Tibial nerve (tissue), 4 donors: Measurements from ENCODE around the gene NAPG. TPM values are rescaled to one million over a fixed set of nuclear protein-coding genes. Genes with fewer than 3 reads are reported as not detected.
A peak's percentile ranks its signal among the peaks of the same experiment; 100 is the strongest.

Source experiments
- DNase-seq, 2 donors: peaks; one replicate each; pipeline ENCODE4 v3.0.0-alpha.2; 2019; ENCODE audit warnings: low spot score in 2 of 2
- H3K27ac ChIP-seq, 4 donors: fragments of 200-600 bp; sonication (generic) in 3 of 4; one replicate each; pipeline ENCODE4 v1.5.1; 2017 to 2019; ENCODE audit warnings: mild to moderate bottlenecking in 1 of 4
- H3K27me3 ChIP-seq, 2 donors: fragments of 200-600 bp; sonication (generic) in 1 of 2; one replicate each; pipeline versions ENCODE4 v1.5.1 to v1.6.0; 2017 to 2019
- H3K36me3 ChIP-seq, 3 donors: fragments of 200-600 bp; sonication (generic); one replicate each; pipeline ENCODE4 v1.5.1; 2018 to 2019
- H3K4me1 ChIP-seq, 4 donors: fragments of 200-600 bp; sonication (generic) in 3 of 4; one replicate each; pipeline ENCODE4 v1.5.1; 2017 to 2019
- H3K4me3 ChIP-seq, 4 donors: fragments of 200-600 bp; sonication (generic) in 3 of 4; one replicate each; pipeline ENCODE4 v1.5.1; 2017 to 2019; ENCODE audit warnings: mild to moderate bottlenecking in 1 of 4, moderate library complexity in 1 of 4
- H3K9me3 ChIP-seq, 4 donors: fragments of 200-600 bp; sonication (generic) in 3 of 4; one replicate each; pipeline ENCODE4 v1.5.1; 2017 to 2019
- CTCF ChIP-seq, 5 experiments: fragments of 200-600 bp in 3 of 5; fragments of 450-650 bp in 2 of 5; sonication (generic) in 3 of 5; IDR thresholded peaks; one replicate each; pipeline ENCODE4 v1.5.1; 2016 to 2019; ENCODE audit warnings: antibody characterized with exemption in 5 of 5, mild to moderate bottlenecking in 3 of 5, moderate library complexity in 2 of 5
- EP300 ChIP-seq, 2 donors: sonication (generic); formaldehyde crosslinking; IDR thresholded peaks; one replicate each; pipeline ENCODE4 v1.6.1; 2017; ENCODE audit warnings: antibody characterized with exemption in 2 of 2, mild to moderate bottlenecking in 1 of 2
- POLR2A ChIP-seq, 2 donors: fragments of 450-650 bp; IDR thresholded peaks; one replicate each; pipeline ENCODE4 v1.6.1; 2017; ENCODE audit warnings: antibody characterized with exemption in 2 of 2, mild to moderate bottlenecking in 2 of 2, moderate library complexity in 2 of 2
- WGBS, 2 donors: methylation state at CpG; one replicate each; pipeline ENCODE4 v1.1.5; 2018; 5-methylcytosine and 5-hydroxymethylcytosine counted together
- total RNA-seq, 4 donors: library from RNA; depleted of rRNA; stranded (reverse); fragments of >200 nt; gene quantifications; one replicate each; pipeline ENCODE4 v1.1.0, GENCODE V29; 2016

The NAPG gene
- total RNA-seq, 4 donors from 2014 or later: 19.0 to 37.9 (median 27.7) TPM

GRCh38 chr18:10514082-10514481 lies 11.7 kb upstream of the NAPG start:
- H3K4me1 ChIP-seq: peaks cover 0 to 42% (median 23%) of the 10 kb centered on the region in 4 donors

GRCh38 chr18:10514601-10515000 lies 11.2 kb upstream of the NAPG start:
- DNase-seq: no peak

More at GRCh38 chr18:10514082-10514481, 11.7 kb upstream of the NAPG start:
- peak in 1 of 2 donors; percentile 6 for TF ChIP-seq POLR2A (IDR thresholded peaks at IDR 0.05)
- no peak for TF ChIP-seq CTCF (IDR thresholded peaks at IDR 0.05)
- TF ChIP-seq EP300 (IDR thresholded peaks at IDR 0.05): peak; percentile 39 to 89
- Histone ChIP-seq H3K9me3 (peaks cover 0 to 12% (median 0%) of the 10 kb centered on the region in 4 donors), H3K27ac (peak overlapping the region; percentile 26 to 89 (median 75)), H3K36me3 (no peaks in the 10 kb centered on the region), H3K4me3 (no peak overlapping the region), H3K27me3 (no peaks in the 10 kb centered on the region)
- no peak for DNase-seq
- 22 to 38% methylated on average over 3 of the region's 3 CpGs for whole genome bisulfite sequencing, 2 donors

GRCh38 chr18:10515456-10515855 lies 10.4 kb upstream of the NAPG start:
- TF ChIP-seq CTCF (IDR thresholded peaks at IDR 0.05) (no peak), POLR2A (IDR thresholded peaks at IDR 0.05) (no peak), EP300 (IDR thresholded peaks at IDR 0.05) (no peak)
- Histone ChIP-seq H3K27me3 (no peaks in the 10 kb centered on the region), H3K4me1 (peaks cover 0 to 55% (median 31%) of the 10 kb centered on the region in 4 donors), H3K4me3 (no peak overlapping the region), H3K36me3 (no peaks in the 10 kb centered on the region), H3K27ac (peak overlapping the region; percentile 4 to 89 (median 34)), H3K9me3 (peaks cover 0 to 12% (median 0%) of the 10 kb centered on the region in 4 donors)
- 58 to 61% methylated on average over 4 of the region's 4 CpGs for WGBS, 2 donors
- DNase-seq: no peak

More at GRCh38 chr18:10514601-10515000, 11.2 kb upstream of the NAPG start:
- peaks cover 0 to 12% (median 0%) of the 10 kb centered on the region in 4 donors for H3K9me3 ChIP-seq
- peaks cover 0 to 48% (median 27%) of the 10 kb centered on the region in 4 donors for H3K4me1 ChIP-seq
- no peak overlapping the region for H3K4me3 ChIP-seq
- H3K27me3 ChIP-seq: no peaks in the 10 kb centered on the region
- H3K27ac ChIP-seq: peak overlapping the region; percentile 42 to 89 (median 70)
- TF ChIP-seq POLR2A (IDR thresholded peaks at IDR 0.05) (no peak), EP300 (IDR thresholded peaks at IDR 0.05) (no peak), CTCF (IDR thresholded peaks at IDR 0.05) (no peak)
- H3K36me3 ChIP-seq: no peaks in the 10 kb centered on the region

GRCh38 chr18:10516078-10516477 lies 9.7 kb upstream of the NAPG start:
- H3K4me1 ChIP-seq: peaks cover 0 to 59% (median 31%) of the 10 kb centered on the region in 4 donors
- peaks cover 0 to 12% (median 0%) of the 10 kb centered on the region in 4 donors for H3K9me3 ChIP-seq
- TF ChIP-seq POLR2A (IDR thresholded peaks at IDR 0.05): no peak
- no peak for TF ChIP-seq CTCF (IDR thresholded peaks at IDR 0.05)
- no peak for TF ChIP-seq EP300 (IDR thresholded peaks at IDR 0.05)
- DNase-seq: no peak
- peak overlapping the region; percentile 4 to 89 (median 34) for H3K27ac ChIP-seq
- no peak overlapping the region for H3K4me3 ChIP-seq
- WGBS, 2 donors: 88 to 97% methylated on average over 2 of the region's 2 CpGs
- H3K27me3 ChIP-seq: no peaks in the 10 kb centered on the region
- H3K36me3 ChIP-seq: no peaks in the 10 kb centered on the region

GRCh38 chr18:10518595-10519255 lies 7.1 kb upstream of the NAPG start:
- TF ChIP-seq CTCF (IDR thresholded peaks at IDR 0.05) (peak; percentile 19 to 72 (median 43)), POLR2A (IDR thresholded peaks at IDR 0.05) (peak in 1 of 2 donors; percentile 31), EP300 (IDR thresholded peaks at IDR 0.05) (peak; percentile 54 to 90)
- Histone ChIP-seq H3K27me3 (no peaks in the 10 kb centered on the region), H3K27ac (peak overlapping the region; percentile 54 to 89 (median 75)), H3K4me1 (peaks cover 0 to 50% (median 21%) of the 10 kb centered on the region in 4 donors), H3K9me3 (peaks cover 0 to 12% (median 0%) of the 10 kb centered on the region in 4 donors), H3K4me3 (no peak overlapping the region), H3K36me3 (no peaks in the 10 kb centered on the region)
- 18% methylated on average over 12 of the region's 12 CpGs for WGBS, 2 donors
- DNase-seq: peak; percentile 48 to 66
